Measurements from ENCODE around the gene PSTPIP2. TPM values are rescaled to one million over a fixed set of nuclear protein-coding genes. Genes with fewer than 3 reads are reported as not detected.

The PSTPIP2 gene
- total RNA-seq, 1 experiment from 2014 or later: not detected

DNA sequence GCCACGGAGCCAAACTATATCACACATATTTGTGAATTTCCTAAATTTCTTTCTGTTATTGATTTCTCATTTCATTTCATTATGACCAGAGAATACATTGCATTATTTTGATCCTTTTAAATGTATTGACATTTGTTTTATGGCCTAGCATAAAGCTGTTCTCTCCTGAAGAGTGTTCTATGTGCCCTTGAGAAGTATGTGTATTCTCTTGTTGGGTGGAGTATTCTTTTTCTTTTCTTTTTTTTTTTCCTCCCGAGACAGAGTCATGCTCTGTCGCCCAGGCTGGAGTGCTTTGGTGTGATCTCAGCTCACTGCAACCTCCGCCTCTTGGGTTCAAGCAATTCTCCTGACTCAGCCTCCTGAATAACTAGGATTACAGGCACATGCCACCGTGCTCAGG, 37.3 kb upstream of the PSTPIP2 start:
- Histone ChIP-seq H3F3A (ENCODE audit: insufficient read depth, low read depth) (no peaks in the 10 kb centered on the region), H3K27me3 (ENCODE audit: insufficient read depth, low read depth) (no peaks in the 10 kb centered on the region), H3K79me2 (ENCODE audit: low read depth) (peaks cover 6% of the 10 kb centered on the region; the same call in 1 of the 2 replicates), H3K36me3 (ENCODE audit: low read depth) (no peaks in the 10 kb centered on the region), H2AFZ (no peak overlapping the region), H3K4me3 (no peak overlapping the region), H3K9me2 (ENCODE audit: insufficient read depth) (no peaks in the 10 kb centered on the region), H4K20me1 (ENCODE audit: insufficient read depth) (no peaks in the 10 kb centered on the region), H3K9me3 (ENCODE audit: insufficient read depth, low read depth) (no peaks in the 10 kb centered on the region), H3K27ac (no peak overlapping the region), H3K4me2 (no peak overlapping the region), H3K4me1 (replicated peaks; ENCODE audit: insufficient read depth) (peaks cover 10% of the 10 kb centered on the region; the same call in 1 of the 2 replicates)
- no TSS peak for BruUV-seq (replicated peaks)
- CTCF ChIA-PET: interaction anchor here (0.7 kb wide), 1 partner anchor 38 kb away, joined by 3 read pairs; no protein-coding TSS in a partner anchor
- no peak for DNase-seq
- POLR2A ChIA-PET (ENCODE audit: unreplicated experiment): no interaction called here
- TF ChIP-seq, protein P1, sequence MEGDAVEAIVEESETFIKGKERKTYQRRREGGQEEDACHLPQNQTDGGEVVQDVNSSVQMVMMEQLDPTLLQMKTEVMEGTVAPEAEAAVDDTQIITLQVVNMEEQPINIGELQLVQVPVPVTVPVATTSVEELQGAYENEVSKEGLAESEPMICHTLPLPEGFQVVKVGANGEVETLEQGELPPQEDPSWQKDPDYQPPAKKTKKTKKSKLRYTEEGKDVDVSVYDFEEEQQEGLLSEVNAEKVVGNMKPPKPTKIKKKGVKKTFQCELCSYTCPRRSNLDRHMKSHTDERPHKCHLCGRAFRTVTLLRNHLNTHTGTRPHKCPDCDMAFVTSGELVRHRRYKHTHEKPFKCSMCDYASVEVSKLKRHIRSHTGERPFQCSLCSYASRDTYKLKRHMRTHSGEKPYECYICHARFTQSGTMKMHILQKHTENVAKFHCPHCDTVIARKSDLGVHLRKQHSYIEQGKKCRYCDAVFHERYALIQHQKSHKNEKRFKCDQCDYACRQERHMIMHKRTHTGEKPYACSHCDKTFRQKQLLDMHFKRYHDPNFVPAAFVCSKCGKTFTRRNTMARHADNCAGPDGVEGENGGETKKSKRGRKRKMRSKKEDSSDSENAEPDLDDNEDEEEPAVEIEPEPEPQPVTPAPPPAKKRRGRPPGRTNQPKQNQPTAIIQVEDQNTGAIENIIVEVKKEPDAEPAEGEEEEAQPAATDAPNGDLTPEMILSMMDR (conservative IDR thresholded peaks at IDR 0.05): no peak
- TF ChIP-seq EZH2 (IDR thresholded peaks at IDR 0.05; ENCODE audit: low read depth): no peak
- intact Hi-C loops (cut with micrococcal nuclease; ENCODE audit: unreplicated experiment): no loop called here

DNA sequence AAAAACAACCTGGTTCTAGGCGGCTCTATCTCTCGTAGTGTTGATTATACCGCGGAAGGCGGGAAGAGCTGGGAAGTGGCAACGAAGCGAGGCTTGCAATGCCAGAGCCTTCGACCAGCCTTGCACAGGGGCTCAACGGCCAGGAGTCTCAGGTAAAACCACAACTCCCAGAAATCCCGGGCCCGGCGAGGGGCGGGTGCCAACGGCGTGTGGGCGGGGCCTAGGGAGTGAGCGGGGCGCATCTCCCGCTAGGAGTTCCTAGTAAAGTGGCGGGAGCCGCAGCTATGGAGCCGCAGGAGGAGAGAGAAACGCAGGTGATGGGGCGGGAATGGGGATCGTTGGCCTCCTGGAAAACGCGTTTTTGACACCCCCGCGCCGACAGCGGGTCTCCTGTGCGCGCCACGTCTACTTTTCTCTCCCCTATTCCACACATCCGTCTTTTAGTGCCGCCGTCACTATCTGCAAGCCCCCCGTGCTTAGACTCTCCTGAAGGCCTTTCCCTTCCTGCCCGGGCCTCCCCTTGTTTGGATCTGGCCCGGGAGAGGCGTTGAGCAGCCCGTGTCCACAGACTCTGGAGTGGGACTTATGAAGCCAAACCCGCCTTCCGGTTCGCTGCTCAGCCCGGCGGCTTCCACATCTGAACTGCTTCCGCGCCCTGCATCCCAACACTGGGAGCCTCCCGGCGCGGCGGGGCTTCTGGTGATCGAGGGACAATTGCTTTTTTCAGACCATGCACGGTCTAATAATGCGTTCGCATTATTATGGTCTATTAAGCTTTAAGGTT, 32.3 kb upstream of the PSTPIP2 start, which contains the start of gene HAUS1:
Gene HAUS1, plus strand, starts transcription at position 258 of the 784 bp plus-strand sequence. Its CDS starts 27 bp downstream, at position 285.
- TSS peak; percentile 67 for BruUV-seq (replicated peaks)
- H3F3A ChIP-seq (ENCODE audit: insufficient read depth, low read depth): peaks cover 4% of the 10 kb centered on the region; the same call in 1 of the 2 replicates
- no peaks in the 10 kb centered on the region for H3K9me2 ChIP-seq (ENCODE audit: insufficient read depth)
- intact Hi-C loops (cut with micrococcal nuclease; ENCODE audit: unreplicated experiment): no loop called here
- peaks cover 6% of the 10 kb centered on the region; the same call in 1 of the 2 replicates for H3K79me2 ChIP-seq (ENCODE audit: low read depth)
- peak within 1 kb of the TSS; percentile 95 for H3K4me2 ChIP-seq
- no peaks in the 10 kb centered on the region for H4K20me1 ChIP-seq (ENCODE audit: insufficient read depth)
- H3K27me3 ChIP-seq (ENCODE audit: insufficient read depth, low read depth): no peaks in the 10 kb centered on the region
- no peaks in the 10 kb centered on the region for H3K36me3 ChIP-seq (ENCODE audit: low read depth)
- H3K4me3 ChIP-seq: peak within 1 kb of the TSS; percentile 73
- POLR2A ChIA-PET (ENCODE audit: unreplicated experiment): interaction anchor here (0.7 kb wide), 1 partner anchor 95 kb away, joined by 15 read pairs; no protein-coding TSS in a partner anchor
- no peak within 1 kb of the TSS for H3K27ac ChIP-seq
- H2AFZ ChIP-seq: peak within 1 kb of the TSS; percentile 98
- CTCF ChIA-PET: interaction anchor here (0.6 kb wide), 1 partner anchor 1638 kb away, joined by 3 read pairs; no protein-coding TSS in a partner anchor
- TF ChIP-seq, protein P1 (conservative IDR thresholded peaks at IDR 0.05): no peak
- no peaks in the 10 kb centered on the region for H3K9me3 ChIP-seq (ENCODE audit: insufficient read depth, low read depth)
- peak; percentile 74 to 82 for DNase-seq
- peaks cover 10% of the 10 kb centered on the region; the same call in 1 of the 2 replicates for H3K4me1 ChIP-seq (replicated peaks; ENCODE audit: insufficient read depth)

DNA sequence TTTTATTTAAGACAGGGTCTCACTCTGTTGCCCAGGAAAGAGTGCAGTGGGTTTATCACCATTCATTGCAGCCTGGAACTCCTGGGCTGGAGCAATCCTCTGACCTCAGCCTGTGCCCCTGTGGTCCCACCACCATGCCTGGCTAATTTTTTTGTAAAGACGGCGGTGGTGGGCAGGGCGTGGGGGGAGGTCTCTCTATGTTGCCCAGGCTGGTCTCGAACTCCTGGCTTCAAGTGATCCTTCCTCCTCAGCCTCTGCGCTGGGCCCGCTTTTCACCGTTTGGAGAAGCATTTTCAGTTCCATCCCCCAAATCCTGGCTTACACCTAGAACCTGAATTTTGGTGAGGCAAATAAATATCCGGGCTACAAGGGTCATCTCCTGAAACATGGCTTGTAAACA, 27.4 kb upstream of the PSTPIP2 start:
- peaks cover 36% of the 10 kb centered on the region for H3K79me2 ChIP-seq (ENCODE audit: low read depth)

More for the DNA sequence above, 27.4 kb upstream of the PSTPIP2 start:
- Histone ChIP-seq H3F3A (ENCODE audit: insufficient read depth, low read depth) (peaks cover 12% of the 10 kb centered on the region), H4K20me1 (ENCODE audit: insufficient read depth) (peaks cover 5% of the 10 kb centered on the region), H3K36me3 (ENCODE audit: low read depth) (0 out of 2 replicates have a peak, but pooled peaks cover 6% of the 10 kb centered on the region), H3K4me1 (replicated peaks; ENCODE audit: insufficient read depth) (peaks cover 21% of the 10 kb centered on the region), H3K27ac (no peak overlapping the region), H3K9me2 (ENCODE audit: insufficient read depth) (no peaks in the 10 kb centered on the region), H3K4me3 (no peak overlapping the region), H3K27me3 (ENCODE audit: insufficient read depth, low read depth) (no peaks in the 10 kb centered on the region), H2AFZ (no peak overlapping the region), H3K9me3 (ENCODE audit: insufficient read depth, low read depth) (no peaks in the 10 kb centered on the region), H3K4me2 (no peak overlapping the region)
- ChIA-PET CTCF (no interaction called here), POLR2A (ENCODE audit: unreplicated experiment) (no interaction called here)
- intact Hi-C loops (cut with micrococcal nuclease; ENCODE audit: unreplicated experiment): no loop called here
- TF ChIP-seq EZH2 (IDR thresholded peaks at IDR 0.05; ENCODE audit: low read depth): no peak
- TF ChIP-seq, protein P1 (conservative IDR thresholded peaks at IDR 0.05): no peak
- DNase-seq: no peak
- BruUV-seq (replicated peaks): no TSS peak

All from PC-9 (cell line).